GM10266 (cell line): ENCODE data around the gene RBCK1.

ENCODE experiments used
- DNase-seq: peaks from one replicate; pipeline ENCODE4 v3.0.0; 2012; ENCODE audit errors: extremely low spot score
- CTCF ChIP-seq: IDR thresholded peaks from 2 replicates; pipeline ENCODE4 v1.5.1; 2012; ENCODE audit warnings: mild to moderate bottlenecking, low read depth; ENCODE audit not compliant: control insufficient read depth, insufficient read depth; ENCODE audit errors: missing control alignments

The RBCK1 gene

GRCh38 chr20:478010-478948 lies 70.2 kb downstream of the RBCK1 start:
- DNase-seq: no peak
- TF ChIP-seq CTCF: no peak

GRCh38 chr20:478949-479429 lies 70.9 kb downstream of the RBCK1 start:
- DNase-seq: peak; percentile 55

GRCh38 chr20:479487-479886 lies 71.4 kb downstream of the RBCK1 start:
- no peak for TF ChIP-seq CTCF
- no peak for DNase-seq

More at GRCh38 chr20:478949-479429, 70.9 kb downstream of the RBCK1 start:
- peak; percentile 51 for TF ChIP-seq CTCF

- no peak for TF ChIP-seq CTCF
Measured at GRCh38 chr20:480044-480443, 71.9 kb downstream of the RBCK1 start.

GRCh38 chr20:481167-481566 lies 73.1 kb downstream of the RBCK1 start:
- DNase-seq: no peak
- TF ChIP-seq CTCF: no peak

More at GRCh38 chr20:480044-480443, 71.9 kb downstream of the RBCK1 start:
- no peak for DNase-seq
